Mucosa of stomach (tissue), 1 donor: Measurements from ENCODE around the gene P2RX5.
A peak's percentile ranks its signal among the peaks of the same experiment; 100 is the strongest.

Experiments
- H3K27me3 ChIP-seq: one replicate; pipeline ENCODE4 v1.7.0; 2013; ENCODE audit warnings: mild to moderate bottlenecking, low read length; ENCODE audit not compliant: control insufficient read depth, insufficient read depth
- H3K36me3 ChIP-seq: one replicate; pipeline ENCODE4 v1.7.0; 2013; ENCODE audit warnings: low read length; ENCODE audit not compliant: control insufficient read depth, insufficient read depth
- H3K4me1 ChIP-seq: one replicate; pipeline ENCODE4 v1.7.0; 2013; ENCODE audit warnings: mild to moderate bottlenecking, low read length; ENCODE audit not compliant: control insufficient read depth, insufficient read depth
- H3K4me3 ChIP-seq: one replicate; pipeline ENCODE4 v1.7.0; 2013; ENCODE audit warnings: low read length
- H3K9ac ChIP-seq: one replicate; pipeline ENCODE4 v1.7.0; 2013; ENCODE audit warnings: mild to moderate bottlenecking, low read length, moderate library complexity
- H3K9me3 ChIP-seq: one replicate; pipeline ENCODE4 v1.7.0; 2013; ENCODE audit warnings: mild to moderate bottlenecking, low read length, moderate library complexity; ENCODE audit not compliant: control insufficient read depth
- donor health status: Pancreatic carcinoma.

The P2RX5 gene

GRCh38 chr17:3675886-3676285 lies 20.1 kb downstream of the P2RX5 start:
- H3K27me3 ChIP-seq, result peaks cover under 1% of the 10 kb centered on the region
- H3K36me3 ChIP-seq, result no peaks in the 10 kb centered on the region
- no peak overlapping the region for H3K4me3 ChIP-seq
- peaks cover 16% of the 10 kb centered on the region for H3K4me1 ChIP-seq
- H3K9me3 ChIP-seq, result no peaks in the 10 kb centered on the region
- H3K9ac ChIP-seq, result no peak overlapping the region

DNA sequence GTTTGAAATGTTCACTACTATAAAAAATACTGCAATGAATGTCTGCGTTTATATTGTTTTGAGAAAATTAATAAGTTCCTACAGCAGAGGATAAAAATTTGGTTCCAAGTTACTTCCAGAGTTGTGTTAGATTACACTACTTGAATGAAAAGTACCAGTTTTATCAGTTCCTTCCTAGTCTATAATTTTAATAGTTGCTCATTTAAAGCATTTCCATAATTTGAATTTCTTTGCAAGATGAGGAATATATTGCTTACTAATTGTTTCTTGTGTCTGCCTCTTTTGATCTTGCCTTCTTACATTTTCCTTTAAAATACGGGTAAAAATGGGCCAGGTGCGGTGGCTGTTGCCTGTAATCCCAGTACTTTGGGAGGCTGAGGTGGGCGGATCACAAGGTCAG lies 23.4 kb downstream of the P2RX5 start:
- Histone ChIP-seq H3K9ac (no peak overlapping the region), H3K9me3 (no peaks in the 10 kb centered on the region), H3K4me1 (peaks cover 8% of the 10 kb centered on the region), H3K27me3 (no peaks in the 10 kb centered on the region), H3K4me3 (no peak overlapping the region), H3K36me3 (no peaks in the 10 kb centered on the region)

GRCh38 chr17:3669548-3669947 lies 26.4 kb downstream of the P2RX5 start:
- Histone ChIP-seq H3K4me3 (peak overlapping the region; percentile 53), H3K9ac (peak overlapping the region; percentile 81), H3K36me3 (peaks cover 8% of the 10 kb centered on the region), H3K4me1 (peaks cover 24% of the 10 kb centered on the region), H3K27me3 (no peaks in the 10 kb centered on the region), H3K9me3 (no peaks in the 10 kb centered on the region)

DNA sequence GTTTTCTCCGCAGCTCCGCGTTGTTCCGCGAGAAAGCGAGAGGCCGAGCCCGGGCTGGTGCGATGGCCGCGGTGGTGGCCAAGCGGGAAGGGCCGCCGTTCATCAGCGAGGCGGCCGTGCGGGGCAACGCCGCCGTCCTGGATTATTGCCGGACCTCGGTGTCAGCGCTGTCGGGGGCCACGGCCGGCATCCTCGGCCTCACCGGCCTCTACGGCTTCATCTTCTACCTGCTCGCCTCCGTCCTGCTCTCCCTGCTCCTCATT lies 26.9 kb downstream of the P2RX5 start:
- Histone ChIP-seq H3K4me1 (peaks cover 24% of the 10 kb centered on the region), H3K27me3 (no peaks in the 10 kb centered on the region), H3K9me3 (no peaks in the 10 kb centered on the region), H3K36me3 (peaks cover 10% of the 10 kb centered on the region), H3K9ac (peak overlapping the region; percentile 81), H3K4me3 (peak overlapping the region; percentile 53)

DNA sequence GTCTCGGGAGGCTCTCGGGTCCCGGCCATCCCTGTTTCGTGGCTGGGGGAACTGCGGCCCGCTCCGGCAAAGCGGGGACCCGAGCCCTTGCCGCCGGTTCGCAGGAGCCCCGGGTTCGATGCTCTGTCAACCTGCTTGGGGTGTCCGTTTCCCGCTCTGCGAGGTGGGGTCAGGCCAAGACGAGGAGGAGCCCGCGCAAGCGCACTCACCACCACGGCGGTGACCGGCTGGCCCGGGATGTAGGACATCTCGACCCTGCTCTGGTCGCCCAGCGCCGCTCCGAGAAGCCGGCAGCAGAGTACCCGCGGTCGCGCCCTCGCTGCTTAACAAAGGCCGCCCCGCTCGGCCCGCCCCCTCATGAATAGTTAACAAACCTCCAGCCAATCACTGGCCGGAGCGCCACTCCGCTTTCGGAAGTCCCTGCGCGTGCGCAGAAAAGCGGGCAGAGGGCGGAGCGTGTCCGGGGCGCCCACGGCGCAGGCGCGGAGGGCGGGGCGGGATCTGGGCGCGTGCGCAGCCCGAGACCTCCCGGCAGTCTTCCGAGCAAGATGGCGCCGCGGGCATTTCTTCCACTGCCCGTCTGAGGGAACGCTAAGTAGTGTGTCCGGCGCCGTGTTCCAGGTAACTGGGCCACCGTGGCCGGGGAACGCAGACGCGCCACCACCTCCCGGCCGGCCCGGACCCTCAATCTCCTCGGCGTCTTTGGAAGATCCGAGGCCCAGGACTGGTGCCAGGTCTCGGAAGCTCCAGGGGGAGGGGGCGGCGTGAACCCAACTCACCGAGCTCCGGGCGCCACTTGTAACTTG lies 27.5 kb downstream of the P2RX5 start, which contains the start of the genes EMC6 and TAX1BP3:
TSS of gene EMC6 (plus strand) at position 534 of the 806 bp plus-strand sequence. CDS start 335 bp downstream, outside the sequence.
TSS of gene TAX1BP3 (minus strand) at position 300 of the 806 bp plus-strand sequence. CDS start at position 248, 52 bp downstream.
- Histone ChIP-seq H3K4me3 (peak within 1 kb of the TSS; percentile 89), H3K4me1 (peaks cover 24% of the 10 kb centered on the region), H3K9ac (peak within 1 kb of the TSS; percentile 81), H3K9me3 (no peaks in the 10 kb centered on the region), H3K27me3 (no peaks in the 10 kb centered on the region), H3K36me3 (peaks cover 10% of the 10 kb centered on the region)

DNA sequence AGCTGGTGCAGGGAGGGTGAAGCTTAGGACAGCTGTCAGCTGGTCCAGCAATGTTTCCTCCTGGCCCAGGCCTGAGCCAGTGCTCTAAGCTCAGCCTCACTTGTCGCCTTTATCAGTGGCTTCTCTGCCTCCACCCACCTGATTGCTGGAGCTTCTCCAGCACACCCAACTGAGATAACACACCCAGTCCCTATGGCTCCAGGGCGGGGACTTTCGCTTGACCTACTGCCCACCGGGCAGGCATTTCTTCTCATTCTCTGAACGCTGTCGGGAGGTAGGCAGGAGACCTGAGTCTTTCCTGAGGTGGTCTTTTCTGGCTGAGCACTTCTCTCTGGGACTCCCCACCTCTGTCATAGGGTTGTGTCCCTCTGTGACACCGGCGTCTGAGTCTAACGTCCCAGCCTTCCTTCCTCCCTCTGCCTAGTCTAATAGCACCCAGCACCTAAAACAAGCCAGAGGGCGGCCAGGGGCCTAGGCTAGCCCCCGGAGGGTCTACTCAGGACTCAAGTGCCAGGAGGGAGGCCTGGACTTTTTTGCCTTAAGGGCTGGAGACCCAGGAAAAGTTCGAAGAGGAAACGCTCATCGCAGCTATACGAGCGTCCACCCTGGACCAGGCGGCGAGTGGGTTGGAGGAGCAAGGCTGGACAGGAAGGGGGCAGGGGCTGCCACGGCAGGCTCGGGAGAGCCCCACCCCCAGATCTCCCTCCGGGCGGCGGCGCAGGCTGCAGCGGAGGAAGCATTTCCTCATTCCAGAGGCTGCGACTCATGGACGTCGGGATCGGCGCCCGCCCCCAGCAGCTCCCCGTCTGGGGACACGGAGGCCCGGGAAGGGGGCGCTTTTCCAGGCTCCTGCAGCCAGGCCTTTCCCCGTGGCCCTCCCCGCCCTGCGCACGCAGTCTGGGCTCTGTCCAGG lies 28.3 kb downstream of the P2RX5 start:
- peaks cover 24% of the 10 kb centered on the region for H3K4me1 ChIP-seq
- no peaks in the 10 kb centered on the region for H3K27me3 ChIP-seq
- H3K9ac ChIP-seq, result peak overlapping the region; percentile 81
- H3K36me3 ChIP-seq, result peaks cover 10% of the 10 kb centered on the region
- H3K9me3 ChIP-seq, result no peaks in the 10 kb centered on the region
- H3K4me3 ChIP-seq, result peak overlapping the region; percentile 89

GRCh38 chr17:3666516-3666915 lies 29.4 kb downstream of the P2RX5 start:
- peak overlapping the region; percentile 89 for H3K4me3 ChIP-seq
- H3K9me3 ChIP-seq, result no peaks in the 10 kb centered on the region
- H3K27me3 ChIP-seq, result no peaks in the 10 kb centered on the region
- H3K9ac ChIP-seq, result peak overlapping the region; percentile 18
- H3K36me3 ChIP-seq, result peaks cover 10% of the 10 kb centered on the region
- H3K4me1 ChIP-seq, result peaks cover 24% of the 10 kb centered on the region

DNA sequence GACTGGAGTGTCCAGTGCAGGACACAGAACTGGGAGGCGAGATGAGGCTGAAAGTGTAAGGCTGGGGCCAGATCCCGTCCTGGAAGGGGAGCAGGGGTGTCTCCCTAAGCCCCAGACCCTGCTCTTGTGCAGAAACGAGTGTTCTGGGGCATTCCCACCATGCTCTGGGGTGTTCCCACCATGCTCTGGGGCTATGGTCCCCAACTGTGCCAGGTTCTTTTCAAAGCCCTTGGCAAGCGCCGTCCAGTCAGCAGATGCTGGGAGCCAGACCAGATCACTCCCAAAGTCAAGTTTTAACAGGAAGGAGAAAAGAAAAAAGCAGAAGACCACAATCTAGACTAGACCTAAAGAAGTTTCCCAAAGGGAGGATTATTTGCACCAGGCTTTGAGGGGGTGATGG lies 30.1 kb downstream of the P2RX5 start:
- Histone ChIP-seq H3K27me3 (no peaks in the 10 kb centered on the region), H3K9ac (no peak overlapping the region), H3K4me3 (no peak overlapping the region), H3K36me3 (peaks cover 10% of the 10 kb centered on the region), H3K9me3 (no peaks in the 10 kb centered on the region), H3K4me1 (peaks cover 24% of the 10 kb centered on the region)

GRCh38 chr17:3663102-3664011 lies 32.6 kb downstream of the P2RX5 start:
- H3K27me3 ChIP-seq, result no peaks in the 10 kb centered on the region
- no peak overlapping the region for H3K9ac ChIP-seq
- H3K4me3 ChIP-seq, result no peak overlapping the region
- no peaks in the 10 kb centered on the region for H3K9me3 ChIP-seq
- H3K36me3 ChIP-seq, result peaks cover 10% of the 10 kb centered on the region
- peaks cover 37% of the 10 kb centered on the region for H3K4me1 ChIP-seq

DNA sequence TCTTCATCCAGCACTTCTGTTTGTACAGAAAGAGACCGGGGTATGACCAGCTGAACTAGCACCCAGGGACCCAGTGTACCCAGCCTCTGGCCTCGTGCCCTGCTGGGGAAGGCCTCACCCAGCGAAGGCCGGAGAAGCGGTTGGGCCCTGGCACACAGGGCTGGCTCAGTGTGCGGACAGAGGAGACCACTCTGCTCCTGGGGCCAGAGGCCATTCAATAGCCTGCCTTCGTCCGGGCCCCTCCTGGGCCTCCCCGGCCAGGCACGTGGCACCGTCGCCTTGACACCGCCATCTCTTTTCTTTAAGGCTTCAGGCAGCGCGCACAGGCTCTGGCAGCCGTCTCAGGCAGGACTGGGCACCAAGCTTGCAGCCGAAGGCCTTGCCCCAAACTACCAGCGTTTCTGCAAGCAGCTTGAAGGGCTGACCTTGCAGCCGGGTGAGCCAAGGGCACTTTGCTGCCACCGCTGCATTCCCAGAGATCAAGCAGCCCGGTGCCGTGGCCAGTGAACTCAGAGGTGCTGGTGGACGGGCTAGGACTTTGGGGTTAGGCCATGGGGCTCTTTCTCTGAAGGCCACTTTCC lies 35.6 kb downstream of the P2RX5 start:
- H3K4me1 ChIP-seq, result peaks cover 21% of the 10 kb centered on the region

GRCh38 chr17:3659541-3660111 lies 36.3 kb downstream of the P2RX5 start:
- no peaks in the 10 kb centered on the region for H3K27me3 ChIP-seq
- peaks cover 21% of the 10 kb centered on the region for H3K4me1 ChIP-seq
- H3K36me3 ChIP-seq, result peaks cover 2% of the 10 kb centered on the region
- H3K4me3 ChIP-seq, result no peak overlapping the region
- no peak overlapping the region for H3K9ac ChIP-seq
- no peaks in the 10 kb centered on the region for H3K9me3 ChIP-seq

More for the DNA sequence above, 35.6 kb downstream of the P2RX5 start:
- no peaks in the 10 kb centered on the region for H3K27me3 ChIP-seq
- no peak overlapping the region for H3K4me3 ChIP-seq
- peaks cover 4% of the 10 kb centered on the region for H3K36me3 ChIP-seq
- no peaks in the 10 kb centered on the region for H3K9me3 ChIP-seq
- no peak overlapping the region for H3K9ac ChIP-seq
